Endothelial cell of umbilical vein (primary cell): ENCODE data around the gene MYO18A.

Experiments used
- EZH2 ChIP-seq: IDR thresholded peaks from 2 replicates; pipeline ENCODE4 v1.6.1; 2012; ENCODE audit warnings: borderline replicate concordance, low read depth, mild to moderate bottlenecking, moderate library complexity, low read length, inconsistent platforms; ENCODE audit not compliant: severe bottlenecking
- GATA2 ChIP-seq: IDR thresholded peaks from 2 replicates; pipeline ENCODE4 v1.7.0; 2011; ENCODE audit warnings: low read depth, mild to moderate bottlenecking, moderate library complexity, mixed read lengths, low read length; ENCODE audit not compliant: insufficient read length, insufficient read depth
- MYC ChIP-seq: IDR thresholded peaks from one replicate; pipeline ENCODE4 v1.6.1; 2011; ENCODE audit warnings: mild to moderate bottlenecking, low read depth, low read length
- POLR2A ChIP-seq: IDR thresholded peaks from 2 replicates; pipeline ENCODE4 v1.6.1; 2012; ENCODE audit warnings: low read depth, mild to moderate bottlenecking, control low read depth, low read length
- POLR2AphosphoS5 ChIP-seq: IDR thresholded peaks from 2 replicates; pipeline ENCODE4 v1.6.1; 2012; ENCODE audit warnings: low read depth, mild to moderate bottlenecking, control low read depth, low read length, moderate library complexity; ENCODE audit not compliant: insufficient read depth
- TF ChIP-seq, protein P1 (sequence below), 2 donors: IDR thresholded peaks; 1 replicate in 1 of 2; 2 replicates in 1 of 2; pipeline ENCODE4 v1.5.1; 2011; ENCODE audit warnings: low read length in 2 of 2, mild to moderate bottlenecking in 2 of 2, moderate library complexity in 2 of 2, control low read depth in 1 of 2, inconsistent platforms in 1 of 2, low read depth in 1 of 2; ENCODE audit not compliant: insufficient read depth in 1 of 2; ENCODE audit errors: extremely low read depth in 1 of 2
- TF ChIP-seq, protein P2 (sequence below): IDR thresholded peaks from 2 replicates; pipeline ENCODE4 v1.6.1; 2011; ENCODE audit not compliant: insufficient read depth, insufficient read length

DNA sequence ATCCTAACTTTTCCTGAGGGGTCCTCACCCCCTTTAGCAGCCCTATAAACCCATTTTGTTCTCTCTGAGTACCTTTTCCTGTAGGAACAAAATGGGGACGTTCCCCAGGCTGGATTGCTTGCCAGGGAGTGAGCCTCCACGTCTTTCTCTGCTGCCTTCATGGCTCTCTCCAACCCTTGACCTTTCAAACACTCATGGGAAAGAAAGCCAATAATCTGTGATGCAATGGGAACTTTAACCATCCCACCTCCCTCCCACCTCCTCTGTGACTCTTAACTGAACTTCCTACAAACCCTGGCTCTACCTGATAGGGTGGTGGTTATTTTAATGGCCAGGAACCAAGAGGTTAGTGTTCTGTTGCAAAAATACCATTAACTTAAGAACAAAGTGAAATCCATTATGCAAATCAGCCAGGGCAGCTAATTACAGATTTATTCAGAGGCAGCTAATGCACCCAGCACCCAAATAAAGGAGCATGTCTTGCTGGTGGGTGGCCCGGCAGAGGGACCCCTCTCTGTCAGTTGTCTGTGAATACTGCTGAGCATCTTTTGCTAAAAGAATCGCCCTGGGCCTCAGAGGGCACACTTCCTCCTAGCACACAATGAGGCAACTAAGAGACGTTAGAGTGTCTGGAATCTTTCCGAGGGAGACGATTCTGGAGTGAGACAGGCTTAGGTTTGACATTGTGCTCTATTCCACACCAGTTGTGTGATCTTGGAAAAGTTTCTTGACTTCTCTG, 134.3 kb downstream of the MYO18A start:
- TF ChIP-seq MYC (no peak), POLR2AphosphoS5 (no peak), POLR2A (no peak), EZH2 (no peak), GATA2 (no peak)
- TF ChIP-seq, protein P1, sequence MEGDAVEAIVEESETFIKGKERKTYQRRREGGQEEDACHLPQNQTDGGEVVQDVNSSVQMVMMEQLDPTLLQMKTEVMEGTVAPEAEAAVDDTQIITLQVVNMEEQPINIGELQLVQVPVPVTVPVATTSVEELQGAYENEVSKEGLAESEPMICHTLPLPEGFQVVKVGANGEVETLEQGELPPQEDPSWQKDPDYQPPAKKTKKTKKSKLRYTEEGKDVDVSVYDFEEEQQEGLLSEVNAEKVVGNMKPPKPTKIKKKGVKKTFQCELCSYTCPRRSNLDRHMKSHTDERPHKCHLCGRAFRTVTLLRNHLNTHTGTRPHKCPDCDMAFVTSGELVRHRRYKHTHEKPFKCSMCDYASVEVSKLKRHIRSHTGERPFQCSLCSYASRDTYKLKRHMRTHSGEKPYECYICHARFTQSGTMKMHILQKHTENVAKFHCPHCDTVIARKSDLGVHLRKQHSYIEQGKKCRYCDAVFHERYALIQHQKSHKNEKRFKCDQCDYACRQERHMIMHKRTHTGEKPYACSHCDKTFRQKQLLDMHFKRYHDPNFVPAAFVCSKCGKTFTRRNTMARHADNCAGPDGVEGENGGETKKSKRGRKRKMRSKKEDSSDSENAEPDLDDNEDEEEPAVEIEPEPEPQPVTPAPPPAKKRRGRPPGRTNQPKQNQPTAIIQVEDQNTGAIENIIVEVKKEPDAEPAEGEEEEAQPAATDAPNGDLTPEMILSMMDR (IDR thresholded peaks at IDR 0.05; ENCODE audit: extremely low read depth in 1 of 2, insufficient read depth in 1 of 2, low read depth in 1 of 2, low read length in 2 of 2): no peak
- TF ChIP-seq, protein P2, sequence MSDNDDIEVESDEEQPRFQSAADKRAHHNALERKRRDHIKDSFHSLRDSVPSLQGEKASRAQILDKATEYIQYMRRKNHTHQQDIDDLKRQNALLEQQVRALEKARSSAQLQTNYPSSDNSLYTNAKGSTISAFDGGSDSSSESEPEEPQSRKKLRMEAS: no peak
